GM23338 (cell line): ENCODE measurements around the gene CDKAL1. TPM values are rescaled to one million over a fixed set of nuclear protein-coding genes. Genes with fewer than 3 reads are reported as not detected.

Experiments
- ATAC-seq: fragments of 200-7000 bp; cut with Tn5 transposase; 3 replicates; pipeline ENCODE4 v1.9.1; 2020
- DNase-seq: peaks from one replicate; pipeline ENCODE4 v3.0.0-alpha.2; 2015; ENCODE audit warnings: low spot score
- H2AFZ ChIP-seq: fragments of 200-600 bp; sonication (generic); 2 replicates; pipeline ENCODE4 v1.8.0; 2016; ENCODE audit warnings: antibody characterized with exemption, mild to moderate bottlenecking, moderate library complexity
- H3F3A ChIP-seq: fragments of 200-600 bp; sonication (generic); replicated peaks from 2 replicates; pipeline ENCODE4 v1.8.0; 2017; ENCODE audit warnings: antibody characterized with exemption, mixed run types, low read depth
- H3K27ac ChIP-seq: fragments of 200-600 bp; sonication (generic); 2 replicates; pipeline ENCODE4 v1.6.1; 2016; ENCODE audit warnings: low read depth
- H3K27me3 ChIP-seq: fragments of 200-600 bp; sonication (generic); 2 replicates; pipeline ENCODE4 v1.8.0; 2016; ENCODE audit warnings: mild to moderate bottlenecking, mixed run types, moderate library complexity; ENCODE audit not compliant: insufficient read depth
- H3K36me3 ChIP-seq: fragments of 200-600 bp; sonication (generic); 2 replicates; pipeline ENCODE4 v1.8.0; 2016; ENCODE audit warnings: mild to moderate bottlenecking; ENCODE audit not compliant: insufficient read depth
- H3K4me1 ChIP-seq: fragments of 200-600 bp; sonication (generic); 2 replicates; pipeline ENCODE4 v1.8.0; 2016; ENCODE audit warnings: mild to moderate bottlenecking, moderate library complexity; ENCODE audit not compliant: insufficient read depth
- H3K4me2 ChIP-seq: fragments of 200-600 bp; sonication (generic); 2 replicates; pipeline ENCODE4 v1.7.1; 2017; ENCODE audit warnings: mixed run types
- H3K4me3 ChIP-seq: fragments of 200-600 bp; sonication (generic); 2 replicates; pipeline ENCODE4 v1.6.1; 2016; ENCODE audit warnings: mixed run types
- H3K79me2 ChIP-seq: fragments of 200-600 bp; sonication (generic); replicated peaks from 2 replicates; pipeline ENCODE4 v1.8.0; 2017; ENCODE audit warnings: mild to moderate bottlenecking; ENCODE audit not compliant: insufficient read depth
- H3K9me2 ChIP-seq: fragments of 200-600 bp; sonication (generic); 2 replicates; pipeline ENCODE4 v1.8.0; 2017; ENCODE audit not compliant: insufficient read depth
- H4K20me1 ChIP-seq: fragments of 200-600 bp; sonication (generic); replicated peaks from 2 replicates; pipeline ENCODE4 v1.8.0; 2017; ENCODE audit warnings: mild to moderate bottlenecking; ENCODE audit not compliant: insufficient read depth
- H3K27ac Mint-ChIP-seq: 2 replicates; pipeline ENCODE4 v1.8.0; 2020; ENCODE audit warnings: inconsistent platforms, mild to moderate bottlenecking, moderate library complexity, mixed read lengths
- H3K27me3 Mint-ChIP-seq: 3 replicates; pipeline ENCODE4 v1.8.0; 2022; ENCODE audit warnings: low read depth, mild to moderate bottlenecking, moderate library complexity, mixed read lengths, inconsistent platforms; ENCODE audit not compliant: insufficient read depth, poor library complexity
- H3K36me3 Mint-ChIP-seq: 3 replicates; pipeline ENCODE4 v1.8.0; 2021; ENCODE audit warnings: low read depth, mild to moderate bottlenecking, inconsistent platforms, moderate library complexity, mixed read lengths
- H3K4me1 Mint-ChIP-seq: 3 replicates; pipeline ENCODE4 v1.8.0; 2020; ENCODE audit warnings: mild to moderate bottlenecking, inconsistent platforms, mixed read lengths
- H3K4me3 Mint-ChIP-seq: 3 replicates; pipeline ENCODE4 v1.8.0; 2021; ENCODE audit warnings: moderate library complexity, mild to moderate bottlenecking, inconsistent platforms, mixed read lengths
- H3K9me3 Mint-ChIP-seq: 3 replicates; pipeline ENCODE4 v1.8.0; 2020; ENCODE audit warnings: moderate library complexity, mild to moderate bottlenecking, inconsistent platforms, mixed read lengths
- CTCF ChIP-seq, 2 experiments: fragments of 200-600 bp in 1 of 2; sonication (generic) in 1 of 2; conservative IDR thresholded peaks; 2 replicates each; pipeline versions ENCODE4 v1.5.1 to v1.6.1; 2016 to 2017; ENCODE audit warnings: antibody characterized with exemption in 2 of 2, low read depth in 2 of 2, mild to moderate bottlenecking in 2 of 2, moderate library complexity in 1 of 2
- EZH2 ChIP-seq: fragments of 200-600 bp; sonication (generic); IDR thresholded peaks from one replicate; pipeline ENCODE4 v1.8.0; 2017; ENCODE audit warnings: antibody characterized with exemption, mild to moderate bottlenecking, low read depth; ENCODE audit not compliant: unreplicated experiment
- JUNB ChIP-seq: IDR thresholded peaks from one replicate; pipeline ENCODE4 v1.6.1; 2016; ENCODE audit warnings: antibody characterized with exemption; ENCODE audit not compliant: unreplicated experiment
- NANOG ChIP-seq: IDR thresholded peaks from 2 replicates; pipeline ENCODE4 v1.6.1; 2016; ENCODE audit warnings: antibody characterized with exemption, borderline replicate concordance
- POLR2AphosphoS5 ChIP-seq: IDR thresholded peaks from 2 replicates; pipeline ENCODE4 v1.6.1; 2016; ENCODE audit warnings: antibody characterized with exemption, low read depth
- STAT1 ChIP-seq: IDR thresholded peaks from one replicate; pipeline ENCODE4 v1.6.1; 2016; ENCODE audit warnings: antibody characterized with exemption; ENCODE audit not compliant: unreplicated experiment
- ZNF114 ChIP-seq: fragments of 250-450 bp; sonication (Bioruptor Pico); IDR thresholded peaks from 2 replicates; pipeline ENCODE4 v1.5.0; 2020; ENCODE audit warnings: mild to moderate bottlenecking, moderate library complexity
- ZNF331 ChIP-seq: fragments of 250-450 bp; sonication (Bioruptor Pico); IDR thresholded peaks from 2 replicates; pipeline ENCODE4 v1.5.0; 2020; ENCODE audit warnings: low read depth, mild to moderate bottlenecking, moderate library complexity
- ZNF462 ChIP-seq: fragments of 250-450 bp; sonication (Bioruptor Pico); IDR thresholded peaks from 2 replicates; pipeline ENCODE4 v1.5.0; 2020; ENCODE audit warnings: mild to moderate bottlenecking, moderate library complexity
- polyA plus RNA-seq: library from polyadenylated mRNA; unstranded; fragments of >200 nt; fragmentation: Nextera tagmentation; extraction: Ambion mirVana; gene quantifications from 2 replicates; pipeline ENCODE4 v1.2.1, GENCODE V29; 2016
- total RNA-seq: library from RNA; depleted of rRNA; stranded (reverse); fragments of >200 nt; shearing (Covaris generic); gene quantifications from 2 replicates; pipeline ENCODE4 v1.2.3, GENCODE V29; 2014
- TF ChIP-seq, protein P1 (sequence below): IDR thresholded peaks from one replicate; pipeline ENCODE4 v1.6.1; 2018; ENCODE audit warnings: antibody characterized with exemption; ENCODE audit not compliant: unreplicated experiment
- TF ChIP-seq, protein P2 (sequence below): IDR thresholded peaks from 2 replicates; pipeline ENCODE4 v1.6.1; 2016; ENCODE audit warnings: antibody characterized with exemption

Gene CDKAL1
- total and polyA plus RNA-seq, 2 experiments from 2014 or later: 17.8 to 35.0 TPM

DNA sequence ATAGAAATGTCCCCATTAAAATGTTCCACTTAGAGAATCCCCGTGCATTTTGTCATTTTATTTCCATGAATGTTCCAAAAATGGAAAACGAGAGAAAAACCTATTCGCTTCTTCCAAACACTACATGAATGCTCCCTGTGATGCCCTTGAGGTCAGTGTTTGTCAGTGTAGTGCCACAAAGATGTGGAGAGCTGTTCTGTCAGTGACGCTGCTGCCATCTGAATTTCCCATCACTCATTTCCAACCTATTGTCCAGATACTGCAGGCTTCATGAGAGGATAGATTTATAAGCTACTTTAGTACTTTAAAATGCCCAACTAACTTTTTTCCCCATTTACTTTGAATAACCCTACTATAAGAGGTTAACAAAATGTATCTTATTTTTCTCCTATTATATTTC is 335.8 kb downstream of the CDKAL1 start (continued):
- TF ChIP-seq, protein P1, sequence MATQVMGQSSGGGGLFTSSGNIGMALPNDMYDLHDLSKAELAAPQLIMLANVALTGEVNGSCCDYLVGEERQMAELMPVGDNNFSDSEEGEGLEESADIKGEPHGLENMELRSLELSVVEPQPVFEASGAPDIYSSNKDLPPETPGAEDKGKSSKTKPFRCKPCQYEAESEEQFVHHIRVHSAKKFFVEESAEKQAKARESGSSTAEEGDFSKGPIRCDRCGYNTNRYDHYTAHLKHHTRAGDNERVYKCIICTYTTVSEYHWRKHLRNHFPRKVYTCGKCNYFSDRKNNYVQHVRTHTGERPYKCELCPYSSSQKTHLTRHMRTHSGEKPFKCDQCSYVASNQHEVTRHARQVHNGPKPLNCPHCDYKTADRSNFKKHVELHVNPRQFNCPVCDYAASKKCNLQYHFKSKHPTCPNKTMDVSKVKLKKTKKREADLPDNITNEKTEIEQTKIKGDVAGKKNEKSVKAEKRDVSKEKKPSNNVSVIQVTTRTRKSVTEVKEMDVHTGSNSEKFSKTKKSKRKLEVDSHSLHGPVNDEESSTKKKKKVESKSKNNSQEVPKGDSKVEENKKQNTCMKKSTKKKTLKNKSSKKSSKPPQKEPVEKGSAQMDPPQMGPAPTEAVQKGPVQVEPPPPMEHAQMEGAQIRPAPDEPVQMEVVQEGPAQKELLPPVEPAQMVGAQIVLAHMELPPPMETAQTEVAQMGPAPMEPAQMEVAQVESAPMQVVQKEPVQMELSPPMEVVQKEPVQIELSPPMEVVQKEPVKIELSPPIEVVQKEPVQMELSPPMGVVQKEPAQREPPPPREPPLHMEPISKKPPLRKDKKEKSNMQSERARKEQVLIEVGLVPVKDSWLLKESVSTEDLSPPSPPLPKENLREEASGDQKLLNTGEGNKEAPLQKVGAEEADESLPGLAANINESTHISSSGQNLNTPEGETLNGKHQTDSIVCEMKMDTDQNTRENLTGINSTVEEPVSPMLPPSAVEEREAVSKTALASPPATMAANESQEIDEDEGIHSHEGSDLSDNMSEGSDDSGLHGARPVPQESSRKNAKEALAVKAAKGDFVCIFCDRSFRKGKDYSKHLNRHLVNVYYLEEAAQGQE: no peak
- no peak for TF ChIP-seq NANOG
- TF ChIP-seq STAT1: no peak
- no peak for TF ChIP-seq POLR2AphosphoS5
- TF ChIP-seq ZNF114 (CRISPR knock-in tag): no peak
- TF ChIP-seq, protein P2, sequence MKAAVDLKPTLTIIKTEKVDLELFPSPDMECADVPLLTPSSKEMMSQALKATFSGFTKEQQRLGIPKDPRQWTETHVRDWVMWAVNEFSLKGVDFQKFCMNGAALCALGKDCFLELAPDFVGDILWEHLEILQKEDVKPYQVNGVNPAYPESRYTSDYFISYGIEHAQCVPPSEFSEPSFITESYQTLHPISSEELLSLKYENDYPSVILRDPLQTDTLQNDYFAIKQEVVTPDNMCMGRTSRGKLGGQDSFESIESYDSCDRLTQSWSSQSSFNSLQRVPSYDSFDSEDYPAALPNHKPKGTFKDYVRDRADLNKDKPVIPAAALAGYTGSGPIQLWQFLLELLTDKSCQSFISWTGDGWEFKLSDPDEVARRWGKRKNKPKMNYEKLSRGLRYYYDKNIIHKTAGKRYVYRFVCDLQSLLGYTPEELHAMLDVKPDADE: no peak
- no peak for TF ChIP-seq CTCF (conservative IDR thresholded peaks at IDR 0.05; ENCODE audit: low read depth in 2 of 2)
- TF ChIP-seq EZH2: no peak
- no peak for TF ChIP-seq ZNF331 (CRISPR knock-in tag)

GRCh38 chr6:20870493-20870892 is 336.2 kb downstream of the CDKAL1 start:
- Mint-ChIP-seq H3K4me1 (peaks cover 74% of the 10 kb centered on the region), H3K36me3 (no peaks in the 10 kb centered on the region), H3K4me3 (no peak overlapping the region), H3K9me3 (no peaks in the 10 kb centered on the region), H3K27ac (no peak overlapping the region), H3K27me3 (no peaks in the 10 kb centered on the region)
- Histone ChIP-seq H3K4me3 (no peak overlapping the region), H3K79me2 (no peaks in the 10 kb centered on the region), H3K9me2 (no peaks in the 10 kb centered on the region), H3K27ac (no peak overlapping the region), H4K20me1 (no peaks in the 10 kb centered on the region), H3F3A (no peaks in the 10 kb centered on the region), H3K36me3 (no peaks in the 10 kb centered on the region), H3K4me2 (no peak overlapping the region), H3K27me3 (no peaks in the 10 kb centered on the region), H2AFZ (no peak overlapping the region), H3K4me1 (peaks cover 70% of the 10 kb centered on the region)
- ATAC-seq (no peak), DNase-seq (no peak)
- TF ChIP-seq ZNF462 (CRISPR knock-in tag) (no peak), POLR2AphosphoS5 (no peak), CTCF (conservative IDR thresholded peaks at IDR 0.05; ENCODE audit: low read depth in 2 of 2) (no peak), JUNB (no peak)
